SK-N-SH treated with all-trans-retinoic acid at 6 μM for 48 hours (cell line): ENCODE results near the gene SURF4.

Source experiments
- BACH2 ChIP-seq: fragments of 250-450 bp; sonication (Bioruptor Pico); IDR thresholded peaks from 2 replicates; pipeline ENCODE4 v1.9.0; 2021; ENCODE audit warnings: mild to moderate bottlenecking, borderline replicate concordance
- OSR1 ChIP-seq: fragments of 250-450 bp; sonication (Bioruptor Pico); IDR thresholded peaks from 2 replicates; pipeline ENCODE4 v1.8.0; 2022; ENCODE audit warnings: moderate library complexity, mild to moderate bottlenecking, inconsistent platforms
- ZFP30 ChIP-seq: fragments of 450-650 bp; formaldehyde crosslinking; IDR thresholded peaks from 2 replicates; pipeline ENCODE4 v1.5.0; 2022; ENCODE audit warnings: mild to moderate bottlenecking, moderate library complexity

- TF ChIP-seq ZFP30 (CRISPR knock-in tag) = no peak
- no peak for TF ChIP-seq BACH2
- TF ChIP-seq OSR1 (CRISPR knock-in tag) = no peak
Measured at GRCh38 chr9:133394687-133395271, 18.9 kb upstream of the SURF4 start.
